NCI-H2171 treated with DMSO at 0.1 percent for 48 hours (cell line): Measurements from ENCODE around the gene SUMO3.
"Not testable (repeated sequence)": the region's sequence is repeated elsewhere in the genome, so short reads cannot be mapped to it uniquely, and the experiment has no call there.

Experiments used
- DNase-seq: peaks from one replicate; lab custom pipeline; 2025; lab: John Stamatoyannopoulos, UW

The SUMO3 gene

GRCh38 chr21:44846485-44847260 is 28.8 kb upstream of the SUMO3 start:
- no peak for DNase-seq

DNA sequence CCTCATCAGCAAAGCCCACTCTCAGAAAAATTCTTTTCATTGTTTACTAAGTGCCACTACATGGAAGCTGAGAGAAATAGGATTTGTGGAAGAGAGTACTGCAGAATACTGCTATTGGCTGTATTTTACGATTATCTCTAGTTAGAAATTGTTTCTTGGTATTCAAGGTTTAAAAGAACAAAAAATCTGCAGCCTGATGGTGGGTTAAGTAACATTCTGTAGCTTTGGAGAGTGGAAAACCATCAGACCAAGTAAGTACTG is 28.3 kb upstream of the SUMO3 start:
- DNase-seq = no peak

DNA sequence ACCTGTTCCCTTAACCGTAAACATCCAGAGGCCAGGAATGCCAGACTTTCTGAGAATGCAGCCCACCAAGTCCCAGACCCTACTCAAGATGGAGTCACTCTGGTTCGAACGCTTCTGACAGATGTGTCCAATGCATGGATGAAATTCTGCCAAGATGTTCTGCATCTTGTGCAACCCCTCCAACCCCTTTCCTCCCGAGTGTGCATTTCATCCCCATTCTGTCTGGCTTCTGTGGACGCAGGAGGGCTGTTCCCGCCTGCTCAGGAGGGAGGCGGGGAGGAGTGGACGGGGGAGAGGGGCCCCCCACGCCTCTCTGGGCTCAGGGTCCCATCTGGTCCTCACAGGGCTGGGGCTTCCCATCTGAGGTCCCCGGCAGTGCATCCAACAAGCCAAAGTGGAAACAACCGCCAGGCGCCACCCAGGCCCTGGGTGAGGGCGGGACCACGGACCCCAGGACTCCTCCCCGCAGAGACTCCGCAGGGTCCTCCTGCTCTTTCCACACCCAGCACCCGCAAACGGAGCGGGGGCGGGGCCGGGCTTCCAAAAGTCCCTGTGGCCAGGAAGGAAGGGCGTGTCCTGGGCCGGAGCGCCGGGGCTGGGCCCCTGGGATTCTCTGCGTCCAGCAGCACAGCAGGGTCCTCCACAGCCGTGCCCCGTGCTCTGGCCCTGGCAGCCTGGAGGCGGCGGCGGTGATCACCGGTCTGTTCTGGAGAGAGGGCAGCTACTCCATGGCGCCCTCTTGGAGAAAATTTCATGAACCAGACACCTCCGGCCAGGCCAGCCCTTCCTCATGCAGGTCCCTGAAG is 27.8 kb upstream of the SUMO3 start:
- DNase-seq = peak; percentile 6

GRCh38 chr21:44844256-44844655 is 26.4 kb upstream of the SUMO3 start:
- DNase-seq = no peak

GRCh38 chr21:44842721-44843445 is 25.0 kb upstream of the SUMO3 start:
- DNase-seq = no peak

- DNase-seq = no peak
These were observed 24.2 kb upstream of the SUMO3 start for GRCh38 chr21:44842087-44842486.

- no peak for DNase-seq
These were observed 22.9 kb upstream of the SUMO3 start for GRCh38 chr21:44840771-44841170.

GRCh38 chr21:44838951-44839350 is 21.1 kb upstream of the SUMO3 start:
- DNase-seq = no peak

- peak; percentile 71 for DNase-seq
These were observed 20.4 kb upstream of the SUMO3 start for GRCh38 chr21:44838039-44838895.

- DNase-seq = peak; percentile 71
These were observed 19.7 kb upstream of the SUMO3 start for GRCh38 chr21:44837537-44837936.

- DNase-seq = peak; percentile 85
These were observed 19.0 kb upstream of the SUMO3 start for GRCh38 chr21:44836666-44837471.

GRCh38 chr21:44836349-44836665 is 18.4 kb upstream of the SUMO3 start:
- no peak for DNase-seq

DNA sequence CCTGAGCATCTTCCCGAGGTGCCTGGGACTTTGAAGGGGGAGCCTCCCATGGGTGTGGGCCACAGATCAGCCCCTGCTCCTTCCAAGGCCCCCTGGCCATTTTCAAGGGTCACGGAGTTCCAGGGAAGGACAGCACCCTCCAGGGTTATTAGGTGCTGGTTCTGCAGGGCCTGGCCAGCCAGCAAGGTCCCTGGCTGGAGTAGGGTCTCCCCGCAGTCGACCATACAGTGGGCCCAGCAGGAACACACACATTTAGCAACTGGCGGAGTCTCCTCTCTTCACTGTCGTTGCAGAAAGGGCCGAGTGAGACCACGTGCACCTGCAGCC is 17.7 kb upstream of the SUMO3 start:
- DNase-seq = no peak

DNA sequence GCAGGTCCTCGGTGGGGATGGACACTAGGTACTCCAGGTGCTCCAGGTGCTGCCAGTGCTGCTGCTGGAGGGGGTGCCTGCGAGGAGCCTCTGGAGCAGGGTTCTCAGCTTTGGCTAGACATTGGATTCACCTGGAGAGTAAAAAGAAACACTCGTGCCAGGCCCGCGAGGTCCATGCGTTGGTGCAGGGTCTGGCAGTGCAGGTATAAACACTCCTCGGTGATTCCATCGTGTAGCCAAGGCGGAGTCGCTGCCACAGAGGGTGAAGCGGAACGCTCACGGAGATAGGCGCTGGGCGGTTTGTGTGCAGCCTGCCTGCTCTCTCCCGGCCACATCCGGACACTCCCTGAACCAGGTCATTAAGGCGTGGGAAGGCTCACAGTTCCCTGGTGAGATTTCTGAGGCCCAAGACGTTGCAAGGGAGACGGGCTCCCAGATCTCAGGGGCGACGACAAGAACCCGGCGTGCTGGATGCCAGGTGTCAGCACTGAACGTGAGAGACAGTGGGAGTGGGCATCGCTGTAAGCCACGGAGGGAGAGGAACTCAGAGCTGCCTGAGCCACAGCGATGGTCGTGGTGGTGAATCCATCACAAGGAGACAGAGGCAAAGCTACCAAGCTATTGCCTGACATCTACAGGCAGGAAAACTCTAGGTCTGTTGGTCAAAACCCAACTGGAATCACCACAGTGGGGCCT is 17.2 kb upstream of the SUMO3 start:
- DNase-seq = no peak

- DNase-seq = no peak
These were observed 16.5 kb upstream of the SUMO3 start for GRCh38 chr21:44834231-44834950.

- no peak for DNase-seq
These were observed 15.8 kb upstream of the SUMO3 start for GRCh38 chr21:44833663-44834062.

DNA sequence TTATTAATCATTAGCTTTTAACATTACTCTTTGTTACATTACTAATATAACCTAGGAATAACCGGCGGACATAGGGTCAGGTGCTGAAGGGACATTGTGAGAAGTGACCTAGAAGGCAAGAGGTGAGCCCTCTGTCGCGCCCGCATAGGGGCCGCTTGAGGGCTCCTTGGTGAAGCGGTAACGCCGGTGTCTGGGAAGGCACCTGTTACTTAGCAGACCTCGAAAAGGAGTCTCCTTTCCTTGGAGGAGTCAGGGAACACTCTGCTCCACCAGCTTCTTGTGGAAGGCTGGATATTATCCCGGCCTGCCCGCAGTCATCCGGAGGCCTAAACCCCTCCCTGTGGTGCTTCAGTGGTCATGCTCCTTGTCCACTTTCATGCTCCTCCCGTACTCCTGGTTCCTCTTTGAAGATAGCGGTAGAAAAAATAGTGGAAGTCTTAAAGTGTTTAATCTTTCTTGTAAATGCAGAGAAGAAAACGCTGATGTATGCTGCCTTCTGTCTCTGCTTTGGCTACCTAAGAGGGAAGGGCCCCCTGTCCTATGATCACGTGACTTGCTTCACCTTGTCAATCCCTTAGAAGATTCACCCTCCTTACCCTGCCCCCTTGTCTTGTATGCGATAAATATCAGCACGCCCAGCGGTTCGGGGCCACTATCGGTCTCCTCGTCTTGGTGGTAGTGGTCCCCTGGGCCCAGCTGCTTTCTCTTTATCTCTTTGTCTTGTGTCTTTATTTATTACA is 14.8 kb upstream of the SUMO3 start:
- DNase-seq = not testable (repeated sequence)

DNA sequence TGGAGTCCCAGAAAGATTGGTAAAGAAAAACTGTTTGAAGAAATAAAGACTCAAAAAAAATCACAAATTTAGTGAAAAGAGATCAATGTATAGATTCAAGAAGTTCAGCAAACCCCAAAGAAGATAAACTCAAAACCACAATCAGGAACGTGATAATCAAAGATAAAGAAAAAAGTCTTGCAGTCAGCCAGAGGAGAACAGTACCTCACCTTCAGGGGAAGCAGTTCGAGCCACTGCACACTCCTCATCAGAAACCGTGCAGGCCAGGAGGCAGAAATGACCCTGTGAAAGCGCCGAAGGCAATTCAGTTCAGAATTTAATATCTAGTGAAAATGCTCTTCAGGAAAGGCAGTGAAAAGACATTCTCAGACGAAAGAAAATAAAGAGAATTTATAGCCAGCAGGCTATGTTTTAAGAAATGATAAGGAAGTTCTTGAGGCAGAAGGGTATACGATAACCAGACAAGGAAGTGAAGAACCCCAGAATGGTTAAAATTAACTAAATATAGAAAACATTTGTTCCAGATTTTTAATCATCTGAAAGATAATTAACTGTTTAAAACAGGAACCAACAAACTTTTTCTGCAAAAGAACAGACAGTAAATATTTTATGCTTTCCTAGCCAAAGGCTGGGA is 13.5 kb upstream of the SUMO3 start:
- DNase-seq = no peak

- DNase-seq = no peak
These were observed 11.7 kb upstream of the SUMO3 start for GRCh38 chr21:44829507-44830092.
